Testis (tissue), 2 donors: ENCODE data around the gene ZNF835.

Experiments used
- POLR2A ChIP-seq: fragments of 450-650 bp; IDR thresholded peaks from one replicate; pipeline ENCODE4 v1.6.1; 2017; ENCODE audit warnings: antibody characterized with exemption, mild to moderate bottlenecking, moderate library complexity
- TF ChIP-seq, protein P1 (sequence below), 3 experiments: fragments of 450-650 bp in 2 of 3; fragments of 200-600 bp in 1 of 3; sonication (generic) in 1 of 3; IDR thresholded peaks; one replicate each; pipeline ENCODE4 v1.5.1; 2016 to 2019; ENCODE audit warnings: antibody characterized with exemption in 3 of 3, mild to moderate bottlenecking in 2 of 3, moderate library complexity in 1 of 3

DNA sequence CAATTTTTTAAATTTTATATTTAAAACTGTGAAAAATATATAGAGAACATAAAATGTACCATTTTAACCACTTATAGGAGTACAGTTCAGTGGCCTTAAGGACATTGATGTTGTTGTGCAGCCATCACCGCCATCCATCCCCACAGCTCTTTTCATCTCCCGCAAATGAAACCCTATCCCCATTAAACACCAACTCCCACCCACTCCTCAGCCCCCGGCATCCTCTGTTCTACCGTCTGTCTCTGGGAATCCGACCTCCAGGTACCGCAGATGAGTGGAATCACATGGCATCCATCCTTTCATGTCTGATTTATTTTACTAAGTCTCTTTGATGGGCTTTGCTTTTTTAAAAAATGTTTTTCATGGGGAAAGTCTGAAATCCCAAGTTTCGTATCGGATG is 52.4 kb downstream of the ZNF835 start:
- TF ChIP-seq POLR2A, result no peak
- TF ChIP-seq, protein P1, sequence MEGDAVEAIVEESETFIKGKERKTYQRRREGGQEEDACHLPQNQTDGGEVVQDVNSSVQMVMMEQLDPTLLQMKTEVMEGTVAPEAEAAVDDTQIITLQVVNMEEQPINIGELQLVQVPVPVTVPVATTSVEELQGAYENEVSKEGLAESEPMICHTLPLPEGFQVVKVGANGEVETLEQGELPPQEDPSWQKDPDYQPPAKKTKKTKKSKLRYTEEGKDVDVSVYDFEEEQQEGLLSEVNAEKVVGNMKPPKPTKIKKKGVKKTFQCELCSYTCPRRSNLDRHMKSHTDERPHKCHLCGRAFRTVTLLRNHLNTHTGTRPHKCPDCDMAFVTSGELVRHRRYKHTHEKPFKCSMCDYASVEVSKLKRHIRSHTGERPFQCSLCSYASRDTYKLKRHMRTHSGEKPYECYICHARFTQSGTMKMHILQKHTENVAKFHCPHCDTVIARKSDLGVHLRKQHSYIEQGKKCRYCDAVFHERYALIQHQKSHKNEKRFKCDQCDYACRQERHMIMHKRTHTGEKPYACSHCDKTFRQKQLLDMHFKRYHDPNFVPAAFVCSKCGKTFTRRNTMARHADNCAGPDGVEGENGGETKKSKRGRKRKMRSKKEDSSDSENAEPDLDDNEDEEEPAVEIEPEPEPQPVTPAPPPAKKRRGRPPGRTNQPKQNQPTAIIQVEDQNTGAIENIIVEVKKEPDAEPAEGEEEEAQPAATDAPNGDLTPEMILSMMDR (IDR thresholded peaks at IDR 0.05), result no peak
